Iris pigment epithelial cell (primary cell): ENCODE data around the gene MYT1.

Source experiments
- DNase-seq: peaks from one replicate; pipeline ENCODE4 v3.0.0-alpha.2; 2011; ENCODE audit warnings: low read depth

MYT1 gene

GRCh38 chr20:64155258-64156135 is 8.8 kb upstream of the MYT1 start:
- no peak for DNase-seq

GRCh38 chr20:64156136-64156885 is 7.9 kb upstream of the MYT1 start:
- no peak for DNase-seq

- no peak for DNase-seq
Observed at GRCh38 chr20:64156886-64157875, 7.1 kb upstream of the MYT1 start.

- no peak for DNase-seq
Observed at GRCh38 chr20:64157878-64158277, 6.4 kb upstream of the MYT1 start.

GRCh38 chr20:64158346-64159285 is 5.6 kb upstream of the MYT1 start:
- no peak for DNase-seq

- no peak for DNase-seq
Observed at GRCh38 chr20:64159286-64159680, 5.0 kb upstream of the MYT1 start.

GRCh38 chr20:64159711-64160110 is 4.5 kb upstream of the MYT1 start:
- no peak for DNase-seq

- DNase-seq = no peak
Observed at GRCh38 chr20:64160118-64160517, 4.1 kb upstream of the MYT1 start.

GRCh38 chr20:64160526-64161355 is 3.5 kb upstream of the MYT1 start:
- DNase-seq = no peak

GRCh38 chr20:64161356-64162238 is 2.7 kb upstream of the MYT1 start:
- peak; percentile 39 for DNase-seq

- no peak for DNase-seq
Observed at GRCh38 chr20:64162239-64162910, 1.9 kb upstream of the MYT1 start.

GRCh38 chr20:64163776-64164122 is 503 bp upstream of the MYT1 start:
- DNase-seq = no peak

- DNase-seq = no peak
Observed at GRCh38 chr20:64165866-64166600, 1.8 kb downstream of the MYT1 start.

GRCh38 chr20:64166721-64167615 is 2.7 kb downstream of the MYT1 start:
- DNase-seq = no peak

GRCh38 chr20:64167676-64168075 is 3.4 kb downstream of the MYT1 start:
- DNase-seq = no peak

GRCh38 chr20:64168381-64169090 is 4.3 kb downstream of the MYT1 start:
- no peak for DNase-seq
